Ishikawa (cell line): ENCODE results near the gene CALHM1.
A peak's percentile ranks its signal among the peaks of the same experiment; 100 is the strongest.

Source experiments
- CEBPB ChIP-seq: IDR thresholded peaks from 2 replicates; pipeline ENCODE4 v1.6.1; 2012
- CREB1 ChIP-seq: IDR thresholded peaks from 2 replicates; pipeline ENCODE4 v1.6.1; 2012; ENCODE audit warnings: low read depth
- EGR1 ChIP-seq: IDR thresholded peaks from 2 replicates; pipeline ENCODE4 v1.6.1; 2012
- EP300 ChIP-seq: IDR thresholded peaks from 2 replicates; pipeline ENCODE4 v1.6.1; 2012; ENCODE audit warnings: borderline replicate concordance
- FOXM1 ChIP-seq: IDR thresholded peaks from 2 replicates; pipeline ENCODE4 v1.6.1; 2012; ENCODE audit warnings: low read depth, borderline replicate concordance
- NFIC ChIP-seq: IDR thresholded peaks from 2 replicates; pipeline ENCODE4 v1.6.1; 2012
- RAD21 ChIP-seq: IDR thresholded peaks from 2 replicates; pipeline ENCODE4 v1.6.1; 2012; ENCODE audit warnings: low read depth
- TAF1 ChIP-seq: IDR thresholded peaks from 2 replicates; pipeline ENCODE4 v1.6.1; 2012; ENCODE audit warnings: low read depth, mild to moderate bottlenecking
- TCF12 ChIP-seq: IDR thresholded peaks from 2 replicates; pipeline ENCODE4 v1.6.1; 2012; ENCODE audit warnings: low read depth
- TEAD4 ChIP-seq: IDR thresholded peaks from 2 replicates; pipeline ENCODE4 v1.6.1; 2012
- YY1 ChIP-seq: IDR thresholded peaks from 2 replicates; pipeline ENCODE4 v1.6.1; 2012; ENCODE audit warnings: low read depth
- ZBTB7A ChIP-seq: IDR thresholded peaks from 2 replicates; pipeline ENCODE4 v1.6.1; 2012; ENCODE audit warnings: low read depth
- TF ChIP-seq, protein P1 (sequence below): IDR thresholded peaks from 2 replicates; pipeline ENCODE4 v1.6.1; 2012
- TF ChIP-seq, protein P2 (sequence below): IDR thresholded peaks from 2 replicates; pipeline ENCODE4 v1.6.1; 2012
- TF ChIP-seq, protein P3 (sequence below): IDR thresholded peaks from 2 replicates; pipeline ENCODE4 v1.6.1; 2012; ENCODE audit warnings: low read depth, mild to moderate bottlenecking

The CALHM1 gene

DNA sequence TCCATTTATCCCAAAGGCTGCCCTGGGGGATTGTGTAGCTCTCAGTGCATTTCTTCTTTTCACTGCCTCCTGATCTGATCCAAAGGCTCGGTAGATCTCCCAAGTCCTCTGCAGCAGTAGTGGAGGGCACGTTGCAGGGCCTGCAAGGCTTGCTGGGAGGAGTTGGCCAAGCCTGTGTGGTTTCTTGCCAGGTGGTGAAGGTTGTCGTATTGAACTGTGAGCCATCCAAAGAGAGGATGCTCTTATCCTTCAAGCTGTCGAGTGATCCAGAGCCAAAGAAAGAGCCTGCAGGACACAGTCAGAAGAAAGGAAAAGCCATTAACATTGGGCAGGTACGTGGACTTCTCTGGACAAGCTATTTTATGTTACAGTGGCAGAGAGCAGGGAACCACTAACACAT is 41.1 kb downstream of the CALHM1 start:
- TF ChIP-seq TAF1 (no peak), FOXM1 (no peak), EP300 (no peak), TEAD4 (no peak)

DNA sequence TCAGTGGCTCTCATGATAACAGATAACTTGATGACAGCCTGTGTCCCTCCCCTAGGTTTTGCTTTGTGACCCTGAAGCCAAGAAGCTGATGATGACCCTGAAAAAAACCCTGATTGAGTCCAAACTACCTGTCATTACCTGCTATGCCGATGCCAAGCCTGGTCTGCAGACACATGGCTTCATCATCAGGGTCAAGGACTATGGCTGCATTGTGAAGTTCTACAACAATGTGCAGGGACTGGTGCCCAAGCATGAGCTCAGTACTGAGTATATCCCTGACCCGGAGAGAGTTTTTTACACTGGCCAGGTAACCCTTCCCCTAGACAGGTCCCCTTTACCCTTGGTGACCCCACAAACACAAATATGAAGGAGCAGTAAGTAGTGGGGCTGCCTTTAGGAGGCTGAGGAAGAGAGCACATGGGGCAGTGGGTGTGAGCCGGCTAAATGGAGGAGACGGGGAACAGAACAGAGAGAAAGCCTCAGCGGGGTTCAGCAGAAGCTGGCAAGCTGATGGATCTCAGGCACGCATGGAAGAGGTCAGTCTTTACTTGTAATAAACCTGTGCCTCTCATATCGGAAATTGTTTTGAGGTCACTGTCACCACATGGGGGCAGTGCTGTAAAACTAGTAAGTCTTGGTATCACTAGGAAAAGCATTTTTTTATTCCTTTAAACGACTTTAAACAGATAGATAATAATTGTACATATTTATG is 42.1 kb downstream of the CALHM1 start:
- TF ChIP-seq, protein P1, sequence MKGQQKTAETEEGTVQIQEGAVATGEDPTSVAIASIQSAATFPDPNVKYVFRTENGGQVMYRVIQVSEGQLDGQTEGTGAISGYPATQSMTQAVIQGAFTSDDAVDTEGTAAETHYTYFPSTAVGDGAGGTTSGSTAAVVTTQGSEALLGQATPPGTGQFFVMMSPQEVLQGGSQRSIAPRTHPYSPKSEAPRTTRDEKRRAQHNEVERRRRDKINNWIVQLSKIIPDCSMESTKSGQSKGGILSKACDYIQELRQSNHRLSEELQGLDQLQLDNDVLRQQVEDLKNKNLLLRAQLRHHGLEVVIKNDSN = no peak
- TF ChIP-seq FOXM1 (no peak), RAD21 (peak; percentile 54), YY1 (no peak)

DNA sequence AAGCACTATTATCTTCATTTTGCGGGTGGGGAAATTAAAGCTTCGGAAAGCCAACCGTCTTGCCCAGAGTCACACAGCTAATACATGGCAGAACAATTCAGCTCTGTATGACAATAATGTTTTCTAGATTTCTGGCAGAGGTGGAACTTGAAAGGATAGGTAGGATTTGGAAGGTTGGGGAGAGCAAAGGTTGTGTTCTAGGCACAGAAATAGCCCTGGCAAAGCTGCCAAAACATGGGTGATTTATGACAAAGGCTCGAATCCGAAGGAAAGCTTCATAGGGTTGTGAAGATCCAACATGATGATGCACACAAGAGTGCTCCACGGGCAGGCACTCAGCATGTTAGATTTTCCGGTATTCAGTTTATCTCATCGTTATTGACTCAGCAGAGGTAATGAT is 43.1 kb downstream of the CALHM1 start:
- TF ChIP-seq TCF12 (no peak), EP300 (no peak), CEBPB (no peak), NFIC (no peak), CREB1 (no peak), EGR1 (no peak), RAD21 (no peak), YY1 (no peak), ZBTB7A (no peak)
- TF ChIP-seq, protein P2, sequence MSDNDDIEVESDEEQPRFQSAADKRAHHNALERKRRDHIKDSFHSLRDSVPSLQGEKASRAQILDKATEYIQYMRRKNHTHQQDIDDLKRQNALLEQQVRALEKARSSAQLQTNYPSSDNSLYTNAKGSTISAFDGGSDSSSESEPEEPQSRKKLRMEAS = no peak
- TF ChIP-seq, protein P1 = no peak
- TF ChIP-seq, protein P3, sequence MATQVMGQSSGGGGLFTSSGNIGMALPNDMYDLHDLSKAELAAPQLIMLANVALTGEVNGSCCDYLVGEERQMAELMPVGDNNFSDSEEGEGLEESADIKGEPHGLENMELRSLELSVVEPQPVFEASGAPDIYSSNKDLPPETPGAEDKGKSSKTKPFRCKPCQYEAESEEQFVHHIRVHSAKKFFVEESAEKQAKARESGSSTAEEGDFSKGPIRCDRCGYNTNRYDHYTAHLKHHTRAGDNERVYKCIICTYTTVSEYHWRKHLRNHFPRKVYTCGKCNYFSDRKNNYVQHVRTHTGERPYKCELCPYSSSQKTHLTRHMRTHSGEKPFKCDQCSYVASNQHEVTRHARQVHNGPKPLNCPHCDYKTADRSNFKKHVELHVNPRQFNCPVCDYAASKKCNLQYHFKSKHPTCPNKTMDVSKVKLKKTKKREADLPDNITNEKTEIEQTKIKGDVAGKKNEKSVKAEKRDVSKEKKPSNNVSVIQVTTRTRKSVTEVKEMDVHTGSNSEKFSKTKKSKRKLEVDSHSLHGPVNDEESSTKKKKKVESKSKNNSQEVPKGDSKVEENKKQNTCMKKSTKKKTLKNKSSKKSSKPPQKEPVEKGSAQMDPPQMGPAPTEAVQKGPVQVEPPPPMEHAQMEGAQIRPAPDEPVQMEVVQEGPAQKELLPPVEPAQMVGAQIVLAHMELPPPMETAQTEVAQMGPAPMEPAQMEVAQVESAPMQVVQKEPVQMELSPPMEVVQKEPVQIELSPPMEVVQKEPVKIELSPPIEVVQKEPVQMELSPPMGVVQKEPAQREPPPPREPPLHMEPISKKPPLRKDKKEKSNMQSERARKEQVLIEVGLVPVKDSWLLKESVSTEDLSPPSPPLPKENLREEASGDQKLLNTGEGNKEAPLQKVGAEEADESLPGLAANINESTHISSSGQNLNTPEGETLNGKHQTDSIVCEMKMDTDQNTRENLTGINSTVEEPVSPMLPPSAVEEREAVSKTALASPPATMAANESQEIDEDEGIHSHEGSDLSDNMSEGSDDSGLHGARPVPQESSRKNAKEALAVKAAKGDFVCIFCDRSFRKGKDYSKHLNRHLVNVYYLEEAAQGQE = no peak

DNA sequence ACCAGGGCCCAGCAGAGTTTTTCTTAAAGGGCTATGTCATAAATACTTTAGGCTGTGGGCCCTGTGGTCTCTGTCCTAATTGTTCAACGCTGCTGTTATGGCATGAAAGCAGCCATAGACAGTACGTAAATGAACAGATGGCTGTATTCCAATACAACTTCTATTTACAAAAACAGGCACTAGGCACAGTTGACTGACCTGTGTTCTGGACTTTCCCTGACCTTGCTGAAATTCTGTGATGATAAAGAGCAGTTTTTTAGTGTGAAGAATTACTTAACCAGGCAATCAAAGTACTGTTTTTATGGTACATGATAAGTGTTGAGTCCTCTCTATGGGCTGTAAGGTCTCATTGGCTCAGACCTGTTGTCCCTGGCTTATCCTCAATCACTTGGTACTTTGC is 45.1 kb downstream of the CALHM1 start:
- TF ChIP-seq, protein P1 = no peak
- TF ChIP-seq ZBTB7A = no peak
- no peak for TF ChIP-seq NFIC
- TF ChIP-seq FOXM1 = no peak
- TF ChIP-seq TEAD4 = no peak
- no peak for TF ChIP-seq EGR1
- TF ChIP-seq YY1 = no peak
- TF ChIP-seq, protein P3 = no peak
- no peak for TF ChIP-seq TAF1
